HG03565 (cell line): ENCODE measurements around the gene FAM186B.

Experiments used
- ATAC-seq: cut with Tn5 transposase; IDR thresholded peaks from one replicate; pipeline ENCODE4 v1.9.1; 2021; ENCODE audit warnings: mild to moderate bottlenecking, moderate library complexity; ENCODE audit not compliant: unreplicated experiment

FAM186B gene

GRCh38 chr12:49568442-49569162 is 36.8 kb downstream of the FAM186B start:
- ATAC-seq = peak; percentile 1

- peak; percentile 74 for ATAC-seq
Measured at GRCh38 chr12:49567611-49568441, 37.6 kb downstream of the FAM186B start, which contains the start of gene MCRS1. Gene MCRS1 (minus strand): TSS chr12:49568142. CDS start chr12:49566731, 1,411 bp downstream.

- no peak for ATAC-seq
Measured at GRCh38 chr12:49567302-49567610, 38.2 kb downstream of the FAM186B start.

- no peak for ATAC-seq
Measured at GRCh38 chr12:49566361-49566760, 39.1 kb downstream of the FAM186B start.

GRCh38 chr12:49565406-49566265 is 39.8 kb downstream of the FAM186B start:
- no peak for ATAC-seq

DNA sequence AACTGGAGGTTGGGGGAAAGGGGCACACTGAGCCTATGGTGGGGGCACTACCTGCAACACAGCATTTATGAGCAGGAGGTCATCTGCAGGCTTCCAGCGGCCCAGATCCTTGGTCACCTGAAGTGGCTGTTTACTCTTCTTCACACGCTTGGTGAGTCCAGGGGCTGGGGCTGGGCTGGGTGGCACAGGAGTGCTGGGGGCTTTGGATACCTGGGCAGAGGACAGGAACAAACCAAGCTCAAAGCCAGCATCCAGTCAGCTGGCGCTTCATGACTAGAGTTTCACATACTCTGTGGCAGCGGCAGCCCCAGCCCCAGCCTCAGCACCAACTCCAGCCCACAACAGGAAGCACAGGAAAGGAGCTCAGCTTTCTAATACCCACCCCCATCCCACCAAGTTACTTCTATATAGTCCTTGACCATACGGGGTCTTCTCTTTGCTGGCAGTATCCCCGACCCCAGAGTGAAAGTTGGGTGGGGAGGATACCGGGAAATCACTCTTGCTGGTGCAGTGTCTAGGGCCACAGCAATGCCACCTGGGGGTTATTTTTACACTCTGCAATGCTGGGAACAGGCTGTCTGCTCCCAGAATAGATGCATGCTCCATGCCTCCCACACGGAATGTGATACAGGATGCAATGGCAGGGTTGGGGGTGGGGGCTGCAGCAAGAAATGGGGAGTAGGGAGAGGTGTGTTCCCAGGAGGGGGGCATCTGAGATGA is 40.6 kb downstream of the FAM186B start:
- no peak for ATAC-seq

- ATAC-seq = no peak
Measured at GRCh38 chr12:49563951-49564685, 41.3 kb downstream of the FAM186B start.

DNA sequence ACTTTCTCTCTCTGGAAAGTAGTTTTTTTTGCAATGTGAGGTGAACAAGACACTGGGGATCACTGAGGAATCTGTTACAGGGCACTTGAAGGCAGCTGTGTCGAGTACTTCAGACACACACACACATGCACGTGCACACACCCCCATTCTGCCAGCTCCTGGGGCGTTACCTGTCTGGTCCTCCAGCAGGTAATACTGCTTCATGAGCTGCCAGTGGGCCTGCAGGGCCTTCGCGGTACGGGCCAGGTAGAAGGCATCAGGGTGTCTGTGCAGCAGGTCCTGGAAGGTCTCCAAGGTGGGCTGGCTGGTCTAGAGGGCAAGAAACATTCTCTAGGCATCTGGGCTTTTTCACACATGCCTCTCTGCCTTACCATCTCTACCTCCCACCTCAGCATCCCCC is 42.6 kb downstream of the FAM186B start:
- no peak for ATAC-seq

GRCh38 chr12:49562233-49562632 is 43.2 kb downstream of the FAM186B start:
- no peak for ATAC-seq

DNA sequence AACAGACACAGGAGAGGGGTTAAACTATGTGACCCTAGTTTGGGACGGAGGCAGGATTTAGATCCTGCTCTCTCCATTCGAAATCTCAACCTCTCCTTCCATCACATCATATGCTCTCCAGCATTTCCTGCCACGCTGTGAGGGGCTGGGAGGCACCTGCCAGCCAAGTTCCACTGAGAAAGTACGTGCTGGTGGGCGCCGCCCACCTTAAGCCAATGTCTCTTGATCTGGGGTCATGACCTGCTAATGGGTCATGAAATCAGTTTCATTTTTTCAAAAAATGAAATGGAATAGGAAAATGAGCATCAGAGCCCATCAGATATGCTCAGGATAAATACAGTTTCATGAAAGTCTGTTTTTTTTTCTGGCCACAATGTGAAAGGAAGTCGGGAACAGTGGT is 44.7 kb downstream of the FAM186B start:
- ATAC-seq = no peak

GRCh38 chr12:49559011-49559675 is 46.3 kb downstream of the FAM186B start:
- no peak for ATAC-seq

DNA sequence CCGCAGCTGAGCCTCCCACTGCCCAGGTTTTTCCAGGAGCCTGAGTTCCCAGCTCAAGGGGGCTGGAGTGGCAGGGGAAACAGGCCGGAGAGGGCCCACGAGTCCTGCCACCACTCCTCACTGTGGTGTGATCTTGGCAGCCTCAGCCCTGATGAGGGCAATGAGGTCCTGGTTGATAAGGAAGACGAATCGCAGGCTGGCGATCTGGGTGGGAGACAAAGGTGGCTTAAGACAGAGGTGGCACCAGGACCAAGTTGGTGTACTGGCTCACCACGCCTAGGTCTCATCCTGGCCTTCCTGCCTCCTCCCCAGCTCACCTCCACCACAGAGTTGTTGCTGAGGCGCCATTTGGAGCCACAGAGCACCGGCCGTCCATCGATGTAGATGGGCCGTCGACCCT is 46.9 kb downstream of the FAM186B start:
- no peak for ATAC-seq

DNA sequence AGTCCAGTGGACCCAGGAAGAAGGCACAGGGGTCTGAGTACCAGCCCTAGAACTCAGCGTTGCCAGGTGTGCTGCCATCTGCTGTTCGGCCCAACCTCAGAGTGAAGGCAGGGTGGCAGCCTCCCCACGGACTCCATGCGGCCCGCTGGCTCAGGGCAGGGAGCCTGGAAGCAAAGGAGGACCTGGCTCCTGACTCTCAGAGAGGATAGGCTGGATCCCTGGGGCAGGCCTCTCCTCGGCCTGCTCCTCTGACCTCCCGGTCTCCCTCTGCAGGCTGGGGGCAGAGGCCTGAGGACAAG is 47.6 kb downstream of the FAM186B start:
- no peak for ATAC-seq

DNA sequence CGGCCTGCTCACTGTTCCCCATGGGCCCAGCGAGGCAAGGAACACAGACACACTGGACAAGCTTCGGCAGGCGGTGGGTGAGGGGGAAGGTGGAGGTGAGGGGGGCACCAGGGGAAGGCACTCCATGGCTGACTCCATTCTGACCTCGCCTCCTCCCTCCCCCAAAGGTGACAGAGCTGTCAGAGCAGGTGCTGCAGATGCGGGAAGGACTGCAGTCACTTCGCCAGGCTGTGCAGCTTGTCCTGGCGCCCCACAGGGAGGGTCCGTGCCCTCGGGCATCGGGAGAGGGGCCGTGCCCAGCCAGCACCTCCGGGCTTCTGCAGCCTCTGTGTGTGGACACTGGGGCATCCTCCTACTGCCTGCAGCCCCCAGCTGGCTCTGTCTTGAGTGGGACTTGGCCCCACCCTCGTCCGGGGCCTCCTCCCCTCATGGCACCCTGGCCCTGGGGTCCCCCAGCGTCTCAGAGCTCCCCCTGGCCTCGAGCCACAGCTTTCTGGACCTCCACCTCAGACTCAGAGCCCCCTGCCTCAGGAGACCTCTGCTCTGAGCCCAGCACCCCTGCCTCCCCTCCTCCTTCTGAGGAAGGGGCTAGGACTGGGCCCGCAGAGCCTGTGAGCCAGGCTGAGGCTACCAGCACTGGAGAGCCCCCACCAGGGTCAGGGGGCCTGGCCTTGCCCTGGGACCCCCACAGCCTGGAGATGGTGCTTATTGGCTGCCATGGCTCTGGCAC is 48.1 kb downstream of the FAM186B start:
- no peak for ATAC-seq

DNA sequence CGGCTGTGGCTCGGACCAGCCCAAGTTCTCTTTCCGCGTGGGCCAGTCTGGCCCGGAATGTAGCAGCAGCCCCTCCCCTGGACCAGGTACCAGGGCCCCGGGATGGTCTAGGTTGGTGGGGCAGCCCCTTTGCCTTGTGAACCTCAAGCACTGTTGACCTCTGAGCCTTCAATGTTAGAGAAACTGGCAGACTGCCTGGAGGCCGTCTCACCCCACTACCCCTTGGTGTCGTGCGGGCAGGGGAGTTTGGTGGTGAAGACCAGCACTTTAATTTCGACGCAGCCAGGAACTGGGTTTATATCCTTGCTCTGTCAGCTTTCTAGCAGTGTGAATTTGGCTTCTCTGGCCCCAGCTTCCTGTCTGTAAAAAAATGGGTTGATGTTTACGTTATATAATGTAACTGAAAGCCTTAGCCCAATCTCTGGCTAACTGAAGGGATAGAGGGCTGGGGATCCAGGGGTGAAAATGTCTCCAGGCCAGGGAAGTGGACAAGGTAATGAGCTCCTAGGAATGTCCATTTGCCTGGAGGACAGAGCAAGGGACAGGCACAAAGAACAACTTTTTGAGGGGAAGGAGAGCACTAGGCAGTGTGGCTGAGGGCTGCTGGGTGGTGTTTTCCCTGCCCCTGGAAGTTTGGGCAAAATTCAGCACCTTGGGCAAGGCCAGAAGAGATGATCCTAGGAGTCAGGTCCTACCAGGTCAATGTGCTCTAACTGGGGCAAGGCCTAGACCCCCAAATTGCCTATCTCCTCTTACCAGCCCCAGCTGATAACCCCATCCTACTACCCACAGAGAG is 48.9 kb downstream of the FAM186B start:
- no peak for ATAC-seq

DNA sequence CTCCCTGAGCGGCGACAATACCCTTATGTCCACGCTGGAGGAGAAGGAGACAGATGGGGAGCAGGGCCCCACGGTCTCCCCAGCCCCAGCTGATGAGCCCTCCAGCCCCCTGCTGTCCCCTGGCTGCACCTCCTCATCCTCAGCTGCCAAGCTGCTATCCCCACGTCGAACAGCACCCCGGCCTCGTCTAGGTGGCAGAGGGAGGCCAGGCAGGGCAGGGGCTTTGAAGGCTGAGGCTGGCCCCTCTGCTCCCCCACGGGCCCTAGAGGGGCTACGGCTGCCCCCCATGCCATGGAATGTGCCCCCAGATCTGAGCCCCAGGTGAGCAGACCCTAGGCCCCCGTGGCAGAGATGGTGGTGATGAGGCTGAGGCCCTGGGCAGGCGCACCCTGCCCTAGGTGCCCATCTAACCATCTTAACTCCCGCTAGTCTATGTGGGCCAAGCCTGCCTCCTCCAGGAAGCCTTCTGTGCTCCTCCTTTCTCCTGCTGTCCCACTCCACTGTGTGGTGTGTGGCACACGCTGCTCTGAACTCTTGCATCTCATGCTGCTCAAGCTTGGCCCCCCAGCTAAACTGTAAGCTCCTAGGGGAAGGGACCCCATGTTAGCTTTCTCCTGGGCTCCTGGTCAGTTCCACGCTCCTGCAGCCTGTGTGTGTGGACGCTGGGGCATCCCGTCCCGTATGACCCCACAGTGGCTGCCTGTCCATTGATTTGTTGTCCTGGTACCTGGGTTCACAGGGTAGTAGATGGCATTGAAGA is 49.6 kb downstream of the FAM186B start:
- ATAC-seq = no peak

DNA sequence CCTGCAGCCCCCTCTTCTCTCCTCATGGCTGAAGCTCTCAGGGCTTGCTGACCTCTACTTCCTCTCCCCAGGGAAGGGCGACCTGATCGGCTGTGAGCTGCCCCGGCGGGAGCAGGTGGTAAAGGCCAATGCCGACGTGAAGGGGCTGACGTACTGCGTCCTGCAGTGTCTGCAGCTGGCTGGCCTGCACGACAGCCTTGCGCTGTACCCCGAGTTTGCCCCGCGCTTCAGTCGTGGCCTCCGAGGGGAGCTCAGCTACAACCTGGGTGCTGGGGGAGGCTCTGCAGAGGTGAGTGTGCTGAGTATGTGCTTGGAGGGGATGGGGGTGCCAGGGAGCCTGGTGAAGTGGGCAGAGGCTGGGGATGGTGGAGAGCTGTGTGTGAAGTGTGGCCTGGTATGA is 51.2 kb downstream of the FAM186B start:
- ATAC-seq = no peak
